Tibial nerve (tissue), 4 donors: ENCODE results near the gene GCLM.

ENCODE experiments used
- CTCF ChIP-seq, 5 experiments: fragments of 200-600 bp in 3 of 5; fragments of 450-650 bp in 2 of 5; sonication (generic) in 3 of 5; IDR thresholded peaks; one replicate each; pipeline ENCODE4 v1.5.1; 2016 to 2019; ENCODE audit warnings: antibody characterized with exemption in 5 of 5, mild to moderate bottlenecking in 3 of 5, moderate library complexity in 2 of 5
- EP300 ChIP-seq, 2 donors: sonication (generic); formaldehyde crosslinking; IDR thresholded peaks; one replicate each; pipeline ENCODE4 v1.6.1; 2017; ENCODE audit warnings: antibody characterized with exemption in 2 of 2, mild to moderate bottlenecking in 1 of 2
- POLR2A ChIP-seq, 2 donors: fragments of 450-650 bp; IDR thresholded peaks; one replicate each; pipeline ENCODE4 v1.6.1; 2017; ENCODE audit warnings: antibody characterized with exemption in 2 of 2, mild to moderate bottlenecking in 2 of 2, moderate library complexity in 2 of 2

- TF ChIP-seq CTCF (IDR thresholded peaks at IDR 0.05) (no peak), POLR2A (IDR thresholded peaks at IDR 0.05) (no peak), EP300 (IDR thresholded peaks at IDR 0.05) (no peak)
These were observed 28.5 kb downstream of the GCLM start for GRCh38 chr1:93880731-93881130.
